Measurements from ENCODE around the gene BCCIP.

GRCh38 chr10:125781374-125781773 is 42.0 kb upstream of the BCCIP start:
- TF ChIP-seq POLR2A (IDR thresholded peaks at IDR 0.05; ENCODE audit: low read depth): no peak
- no peak for TF ChIP-seq CTCF (IDR thresholded peaks at IDR 0.05)
- no peak for TF ChIP-seq POLR2AphosphoS5 (IDR thresholded peaks at IDR 0.05)

Measured in esophagus muscularis mucosa (tissue), 3 donors.